Ammon's horn (tissue), 1 donor: Measurements from ENCODE around the gene MAPKBP1.
"Not testable (repeated sequence)": the region's sequence is repeated elsewhere in the genome, so short reads cannot be mapped to it uniquely, and the experiment has no call there.

Experiments
- DNase-seq: peaks from one replicate; pipeline ENCODE4 v3.0.0-alpha.2; 2016; ENCODE audit warnings: low spot score

The MAPKBP1 gene, protein sequence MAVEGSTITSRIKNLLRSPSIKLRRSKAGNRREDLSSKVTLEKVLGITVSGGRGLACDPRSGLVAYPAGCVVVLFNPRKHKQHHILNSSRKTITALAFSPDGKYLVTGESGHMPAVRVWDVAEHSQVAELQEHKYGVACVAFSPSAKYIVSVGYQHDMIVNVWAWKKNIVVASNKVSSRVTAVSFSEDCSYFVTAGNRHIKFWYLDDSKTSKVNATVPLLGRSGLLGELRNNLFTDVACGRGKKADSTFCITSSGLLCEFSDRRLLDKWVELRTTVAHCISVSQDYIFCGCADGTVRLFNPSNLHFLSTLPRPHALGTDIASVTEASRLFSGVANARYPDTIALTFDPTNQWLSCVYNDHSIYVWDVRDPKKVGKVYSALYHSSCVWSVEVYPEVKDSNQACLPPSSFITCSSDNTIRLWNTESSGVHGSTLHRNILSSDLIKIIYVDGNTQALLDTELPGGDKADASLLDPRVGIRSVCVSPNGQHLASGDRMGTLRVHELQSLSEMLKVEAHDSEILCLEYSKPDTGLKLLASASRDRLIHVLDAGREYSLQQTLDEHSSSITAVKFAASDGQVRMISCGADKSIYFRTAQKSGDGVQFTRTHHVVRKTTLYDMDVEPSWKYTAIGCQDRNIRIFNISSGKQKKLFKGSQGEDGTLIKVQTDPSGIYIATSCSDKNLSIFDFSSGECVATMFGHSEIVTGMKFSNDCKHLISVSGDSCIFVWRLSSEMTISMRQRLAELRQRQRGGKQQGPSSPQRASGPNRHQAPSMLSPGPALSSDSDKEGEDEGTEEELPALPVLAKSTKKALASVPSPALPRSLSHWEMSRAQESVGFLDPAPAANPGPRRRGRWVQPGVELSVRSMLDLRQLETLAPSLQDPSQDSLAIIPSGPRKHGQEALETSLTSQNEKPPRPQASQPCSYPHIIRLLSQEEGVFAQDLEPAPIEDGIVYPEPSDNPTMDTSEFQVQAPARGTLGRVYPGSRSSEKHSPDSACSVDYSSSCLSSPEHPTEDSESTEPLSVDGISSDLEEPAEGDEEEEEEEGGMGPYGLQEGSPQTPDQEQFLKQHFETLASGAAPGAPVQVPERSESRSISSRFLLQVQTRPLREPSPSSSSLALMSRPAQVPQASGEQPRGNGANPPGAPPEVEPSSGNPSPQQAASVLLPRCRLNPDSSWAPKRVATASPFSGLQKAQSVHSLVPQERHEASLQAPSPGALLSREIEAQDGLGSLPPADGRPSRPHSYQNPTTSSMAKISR (N-terminal part only)

DNA sequence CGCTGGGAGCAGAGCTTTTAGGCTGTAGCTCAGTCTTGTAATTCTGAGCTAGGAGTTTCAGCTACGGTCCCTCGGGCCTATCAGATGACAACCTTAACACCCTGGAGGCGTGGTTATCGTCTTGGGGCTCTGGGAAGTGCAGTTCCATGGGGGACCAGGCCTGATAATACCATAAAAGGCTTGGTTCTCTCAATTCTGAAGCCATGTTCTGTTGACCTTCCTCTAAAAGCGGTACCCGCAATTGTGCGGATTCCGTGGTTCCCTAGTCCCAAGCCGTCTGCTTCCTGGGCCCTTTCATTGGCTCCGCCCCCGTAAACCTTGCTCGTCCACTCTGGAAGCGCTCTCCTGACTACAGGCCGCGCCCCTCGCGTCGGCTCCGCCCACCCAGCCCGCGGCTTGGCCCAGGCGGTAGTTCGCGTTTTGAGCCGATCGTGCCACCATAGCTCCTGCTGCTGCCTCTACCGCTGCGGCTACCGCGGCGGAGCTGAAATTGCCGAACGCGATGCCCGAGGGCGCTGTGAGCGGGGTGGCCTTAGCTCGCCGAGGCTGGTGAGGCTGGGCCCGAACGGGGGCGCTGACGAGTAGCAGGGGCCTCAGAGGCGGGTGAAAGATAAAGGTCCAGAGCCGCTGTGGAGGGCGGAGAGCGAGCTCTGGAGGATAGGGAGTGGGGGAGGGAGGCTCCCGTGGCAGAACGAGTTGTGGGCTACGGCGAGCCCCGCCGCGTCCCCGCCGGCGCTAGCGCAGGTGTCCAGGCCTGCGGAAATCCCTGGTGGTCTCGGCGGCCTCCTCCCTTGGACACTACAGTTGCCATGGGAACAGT, at the start of gene MAPKBP1:
MAPKBP1 (plus strand) TSS at position 423 of the 820 bp plus-strand sequence. CDS start 792 bp downstream, outside the sequence.
- peak; percentile 99 for DNase-seq

DNA sequence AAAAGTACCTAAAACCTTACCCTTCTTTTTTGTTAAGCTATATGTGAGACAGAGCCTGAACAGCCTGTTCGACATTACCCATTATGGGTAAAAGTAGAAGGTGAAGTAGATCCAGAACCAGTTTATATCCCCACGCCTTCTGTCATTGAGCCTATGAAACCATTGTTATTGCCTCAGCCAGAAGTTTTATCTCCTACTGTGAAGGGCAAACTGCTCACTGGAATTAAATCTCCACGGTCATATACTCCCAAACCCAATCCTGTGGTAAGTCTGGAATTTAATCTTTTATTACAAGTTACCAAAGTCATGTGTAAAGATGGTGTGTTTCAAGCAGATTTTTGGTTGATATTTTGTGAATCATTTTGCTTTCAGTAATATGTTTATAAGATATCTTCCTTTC, 47.1 kb upstream of the MAPKBP1 start:
- DNase-seq, result no peak

DNA sequence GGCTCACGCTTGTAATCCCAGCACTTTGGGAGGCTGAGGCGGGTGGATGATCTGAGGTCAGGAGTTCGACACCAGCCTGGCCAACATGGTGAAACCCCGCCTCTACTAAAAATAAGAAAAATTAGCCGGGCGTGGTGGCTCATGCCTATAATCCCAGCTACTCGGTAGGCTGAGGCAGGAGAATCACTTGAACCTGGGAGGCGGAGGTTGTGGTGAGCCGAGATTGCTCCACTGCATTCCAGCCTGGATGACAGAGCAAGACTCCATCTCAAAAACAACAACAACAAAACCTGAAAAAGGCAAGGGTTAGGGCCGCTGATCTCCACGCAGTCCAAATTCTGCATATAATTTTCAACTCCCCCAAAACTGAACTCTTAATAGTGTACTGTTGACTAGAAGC, 46.2 kb upstream of the MAPKBP1 start:
- not testable (repeated sequence) for DNase-seq

DNA sequence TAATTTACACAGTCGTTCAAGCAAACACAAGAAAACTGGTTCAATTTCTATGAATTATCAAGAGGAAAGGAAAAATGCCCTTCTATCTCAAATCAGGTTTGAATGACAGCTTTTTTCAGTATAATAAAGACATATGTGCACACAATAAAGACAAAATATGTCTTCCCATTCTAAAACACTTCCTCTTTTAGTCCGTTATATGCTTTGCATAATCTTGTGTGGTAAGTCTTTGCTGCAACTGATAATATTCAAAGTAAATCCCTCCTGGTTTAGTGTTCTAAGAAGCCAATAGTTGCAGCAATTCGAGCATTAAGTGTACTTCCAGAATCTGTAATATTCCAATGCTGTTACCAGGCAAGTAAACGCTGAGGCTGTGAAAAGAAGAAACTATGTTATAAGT, 43.7 kb upstream of the MAPKBP1 start:
- no peak for DNase-seq

DNA sequence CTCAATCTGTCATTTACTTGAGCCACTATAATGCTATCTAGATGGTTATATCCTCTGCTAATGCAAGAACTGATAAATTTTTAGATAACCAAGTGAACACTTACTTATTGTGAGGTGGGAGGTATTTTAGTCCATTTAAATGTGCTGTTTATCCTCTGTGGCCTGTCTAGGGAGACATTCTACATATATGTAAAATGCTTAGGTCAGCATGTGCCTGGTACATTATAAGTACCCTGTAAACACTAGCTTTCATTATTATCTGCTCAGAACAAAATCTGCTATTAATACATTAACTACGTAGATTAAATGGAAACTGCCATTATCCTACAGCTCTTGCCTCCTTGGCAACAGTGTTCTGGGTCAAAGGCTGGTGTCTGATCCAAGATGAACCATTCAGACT, 41.8 kb upstream of the MAPKBP1 start:
- no peak for DNase-seq

DNA sequence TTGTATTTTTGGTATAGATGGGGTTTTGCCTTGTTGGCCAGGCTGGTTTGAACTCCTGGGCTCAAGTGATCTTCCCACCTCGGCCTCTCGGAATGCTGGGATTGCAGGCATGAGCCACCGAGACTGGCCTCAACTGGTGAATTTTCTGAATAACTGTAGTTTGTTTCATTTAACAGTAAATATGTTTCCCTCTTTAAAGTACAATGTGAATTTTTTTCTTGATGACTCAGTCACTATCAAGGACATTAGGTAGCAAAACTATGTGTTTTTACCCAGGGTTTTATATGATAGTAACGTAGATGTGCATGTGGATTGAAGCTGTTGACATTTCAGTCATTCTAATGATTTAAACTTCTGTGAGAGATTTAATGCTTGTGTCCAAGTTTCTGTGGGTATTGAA, 40.2 kb upstream of the MAPKBP1 start:
- DNase-seq, result no peak

DNA sequence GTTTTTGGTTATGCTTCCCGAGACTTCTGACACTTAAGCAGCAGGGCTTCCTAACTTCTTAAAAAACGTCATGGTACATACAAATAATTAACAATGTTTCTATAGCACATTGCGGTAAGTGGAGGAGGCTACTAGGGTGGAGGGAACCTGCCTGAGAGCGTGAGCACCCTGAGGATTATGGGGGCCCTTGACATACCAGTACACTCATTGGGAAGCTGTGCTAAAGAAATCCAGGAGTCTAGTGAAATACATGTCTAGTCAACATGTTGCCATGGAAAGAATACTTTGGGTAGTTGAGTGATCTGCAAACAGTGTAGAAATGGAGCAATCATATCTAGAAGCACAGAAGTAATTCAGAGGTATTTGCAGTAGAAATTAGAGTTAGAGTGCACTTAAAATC, 39.2 kb upstream of the MAPKBP1 start:
- DNase-seq, result no peak

DNA sequence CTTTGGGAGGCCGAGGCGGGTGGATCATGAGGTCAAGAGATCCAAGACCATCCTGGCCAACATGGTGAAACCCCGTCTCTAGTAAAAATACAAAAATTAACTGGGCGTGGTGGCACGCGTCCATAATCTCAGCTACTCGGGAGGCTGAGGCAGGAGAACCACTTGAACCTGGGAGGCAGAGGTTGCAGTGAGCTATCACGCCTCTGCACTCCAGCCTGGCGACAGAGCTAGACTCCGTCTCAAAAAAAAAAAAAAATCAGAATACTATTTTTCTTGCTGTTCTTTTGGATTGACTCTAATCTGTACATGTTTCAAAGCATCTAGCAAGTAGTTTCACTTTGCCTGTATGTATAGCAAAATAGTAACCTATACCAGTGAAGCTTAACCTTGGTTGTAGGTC, 38.8 kb upstream of the MAPKBP1 start:
- DNase-seq, result not testable (repeated sequence)

DNA sequence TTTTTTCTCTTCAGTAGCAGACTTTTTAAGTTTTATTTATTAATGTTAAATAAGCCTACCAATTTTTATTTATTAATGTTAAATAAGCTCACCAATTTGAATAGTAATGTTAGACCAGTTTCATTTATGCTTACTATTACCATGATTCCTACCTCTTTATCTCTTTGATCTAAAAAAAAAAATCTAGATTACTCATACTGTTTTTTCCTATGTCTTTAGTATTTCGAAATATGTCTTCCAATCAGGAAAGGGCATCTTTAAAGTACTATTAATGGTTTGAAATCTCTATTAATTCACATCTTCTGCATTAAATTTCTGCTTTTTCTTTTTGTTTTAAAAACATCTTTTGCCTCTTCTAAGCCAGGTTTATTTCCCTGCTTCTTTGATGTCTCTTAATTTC, 27.5 kb upstream of the MAPKBP1 start:
- DNase-seq, result no peak

DNA sequence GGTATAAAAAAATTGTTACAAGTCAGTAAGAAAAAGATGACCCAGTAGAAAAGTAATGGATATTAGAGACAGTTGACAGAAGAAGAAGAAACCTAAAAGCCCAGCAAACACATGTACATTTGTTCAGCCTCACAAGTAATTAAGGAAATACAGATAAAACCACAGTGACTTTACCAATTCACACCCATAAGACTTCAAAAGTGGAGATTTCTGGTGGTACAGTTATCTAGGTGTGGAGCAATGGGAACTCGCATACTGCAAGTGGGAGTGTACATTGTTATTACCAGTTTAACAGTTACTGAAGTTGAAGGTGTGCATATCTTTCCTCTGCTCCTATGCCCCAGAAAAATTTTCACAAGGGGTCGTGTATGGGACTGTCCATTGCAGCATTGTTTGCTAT, 18.1 kb upstream of the MAPKBP1 start:
- no peak for DNase-seq

DNA sequence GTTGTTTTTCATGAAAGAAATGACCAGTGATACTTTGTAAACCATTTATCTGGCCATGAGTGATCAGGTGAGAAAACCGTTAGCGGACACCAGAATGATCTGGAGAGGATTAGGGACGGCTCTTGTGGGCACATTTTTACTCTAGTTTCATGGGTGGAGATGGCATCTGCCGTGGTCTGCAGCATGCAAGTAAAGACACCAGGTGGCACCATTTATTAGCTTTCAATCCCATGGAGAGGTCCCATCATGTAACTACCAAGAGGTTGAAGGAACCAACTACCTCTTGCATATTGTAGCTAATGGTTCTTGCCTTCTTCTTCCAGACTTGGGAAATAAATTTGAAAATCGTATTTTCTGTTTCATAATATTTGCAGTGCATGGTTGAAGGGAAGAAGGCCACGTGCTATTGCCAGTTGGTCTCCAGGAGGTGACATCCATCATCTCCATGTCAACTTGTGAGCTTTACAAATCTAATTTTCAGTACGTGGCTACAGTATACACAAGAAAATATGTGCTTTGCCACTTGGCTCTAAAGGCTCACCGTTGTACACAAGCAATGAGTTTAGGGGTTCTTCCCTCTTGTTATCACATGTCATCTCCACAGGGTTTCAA, 1.5 kb upstream of the MAPKBP1 start:
- DNase-seq, result peak; percentile 85

DNA sequence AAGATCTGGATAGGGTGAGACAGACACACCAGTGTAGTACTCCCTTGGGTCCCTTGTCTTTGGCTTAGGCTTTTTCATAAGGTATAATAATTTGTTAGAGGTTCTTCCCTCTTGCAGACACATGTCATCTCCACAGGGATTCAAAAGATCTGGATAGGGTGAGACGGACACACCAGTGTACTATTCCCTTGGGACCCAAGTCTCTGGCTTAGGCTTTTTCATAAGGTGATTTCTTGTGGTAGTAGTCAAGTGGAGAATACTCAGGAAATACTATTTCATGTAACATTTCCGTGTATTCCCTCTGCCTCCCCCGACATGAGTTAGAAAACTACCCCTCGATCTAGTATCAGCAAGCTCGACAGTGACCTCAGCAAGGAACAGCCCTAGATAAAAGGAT, 954 bp upstream of the MAPKBP1 start:
- no peak for DNase-seq

DNA sequence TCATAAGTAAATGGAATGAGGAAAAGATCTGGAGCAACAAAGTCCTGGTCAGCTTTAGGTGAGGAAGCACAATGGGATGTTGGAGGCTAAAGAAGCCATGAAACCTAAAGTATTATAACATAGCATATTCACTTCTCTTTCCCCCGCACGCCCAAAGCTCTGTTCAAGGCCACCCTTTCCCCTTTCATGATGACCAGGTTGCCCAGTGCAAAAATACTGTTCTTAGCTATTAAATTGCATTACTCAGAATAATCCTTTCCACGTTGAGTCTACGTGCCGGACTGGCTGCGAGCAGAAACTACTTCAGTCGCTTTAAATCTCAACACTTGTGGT, 589 bp upstream of the MAPKBP1 start:
- no peak for DNase-seq

DNA sequence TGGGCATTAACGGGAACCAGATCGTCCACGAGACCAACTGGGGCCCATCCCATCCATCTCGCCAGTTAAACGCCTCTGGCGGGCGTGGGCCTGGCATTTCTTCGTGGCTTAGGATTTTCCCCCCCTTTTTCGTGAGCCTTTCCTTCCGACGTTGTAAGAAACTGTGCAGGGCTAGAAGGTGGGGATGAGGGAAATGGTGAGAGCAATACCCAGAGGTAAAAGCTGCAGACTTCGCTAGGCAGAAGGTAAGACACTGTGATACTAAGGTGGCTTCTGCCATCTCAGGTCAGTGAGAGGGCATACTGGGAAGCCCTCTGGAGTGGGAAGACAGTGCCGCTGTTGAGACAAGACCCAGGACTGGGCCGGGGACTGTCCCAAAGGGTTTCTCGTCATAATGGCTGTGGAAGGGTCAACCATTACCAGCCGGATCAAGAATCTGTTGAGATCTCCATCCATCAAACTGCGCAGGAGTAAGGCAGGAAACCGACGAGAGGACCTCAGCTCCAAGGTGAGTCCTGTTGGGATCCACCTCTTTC, 666 bp downstream of the MAPKBP1 start:
- DNase-seq, result no peak

DNA sequence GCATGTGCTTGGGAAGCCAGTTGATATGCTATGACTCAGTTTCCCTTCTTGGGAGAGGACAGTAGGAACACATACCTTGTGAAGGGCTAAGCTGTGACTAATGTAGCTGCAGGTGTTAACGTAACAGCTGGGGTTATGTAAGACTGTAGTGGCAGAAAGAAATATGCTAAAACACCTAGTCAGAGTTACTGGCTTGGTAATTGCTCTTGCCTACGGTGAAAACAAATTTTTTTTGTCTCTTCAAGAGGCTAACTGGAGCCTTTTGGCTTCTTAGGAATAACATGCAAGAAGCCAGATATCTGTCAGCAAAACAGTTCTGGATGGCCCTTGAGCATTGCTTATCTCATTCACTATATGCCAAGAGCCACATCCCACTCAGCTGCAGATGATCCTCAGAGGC, 1.4 kb downstream of the MAPKBP1 start:
- DNase-seq, result no peak

DNA sequence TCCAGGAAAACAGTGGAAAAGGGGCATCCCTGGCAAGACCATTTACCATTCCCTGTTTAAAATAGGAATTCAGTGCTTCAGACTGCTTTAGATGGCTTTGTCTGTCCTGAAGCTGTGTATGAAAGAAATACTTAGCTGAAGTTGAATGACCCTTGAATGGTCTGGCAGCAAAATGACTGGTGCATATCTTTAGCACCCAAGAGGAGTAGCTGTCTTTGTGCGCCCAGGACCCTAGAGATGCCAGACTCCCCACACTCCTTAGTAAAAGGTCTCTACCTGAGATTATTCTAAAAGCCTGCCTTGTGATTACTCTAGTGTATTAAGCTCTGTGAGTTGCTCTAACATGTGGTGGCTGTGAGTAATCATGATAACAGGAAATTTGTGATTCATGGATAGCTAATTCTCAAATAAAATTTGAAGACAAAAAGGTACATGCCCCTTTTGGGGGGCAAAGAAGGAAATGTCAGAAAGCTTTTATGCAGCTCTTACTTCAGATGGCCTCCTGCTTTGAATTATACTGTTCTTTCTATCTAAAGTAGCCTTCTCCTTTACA, 3.2 kb downstream of the MAPKBP1 start:
- no peak for DNase-seq

DNA sequence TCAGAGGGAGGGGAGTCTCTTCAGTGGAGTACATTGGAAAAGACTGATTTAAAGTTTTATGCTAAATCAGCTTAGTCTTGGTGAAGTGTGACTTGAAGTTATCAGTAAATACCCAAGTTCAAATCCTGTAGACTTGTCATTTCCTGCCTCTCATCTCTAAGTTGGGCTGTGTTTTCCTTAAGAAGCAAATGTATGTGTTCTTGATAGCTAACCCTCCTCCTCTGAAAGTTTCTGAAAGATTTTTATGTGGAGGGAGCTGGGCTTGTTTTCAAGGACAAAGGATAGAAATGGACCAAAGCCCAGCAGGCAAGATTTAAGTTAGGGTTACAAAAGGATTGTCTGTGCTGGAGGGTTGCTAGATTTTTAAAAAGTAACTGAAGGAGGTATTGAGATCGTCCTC, 4.2 kb downstream of the MAPKBP1 start:
- DNase-seq, result no peak

DNA sequence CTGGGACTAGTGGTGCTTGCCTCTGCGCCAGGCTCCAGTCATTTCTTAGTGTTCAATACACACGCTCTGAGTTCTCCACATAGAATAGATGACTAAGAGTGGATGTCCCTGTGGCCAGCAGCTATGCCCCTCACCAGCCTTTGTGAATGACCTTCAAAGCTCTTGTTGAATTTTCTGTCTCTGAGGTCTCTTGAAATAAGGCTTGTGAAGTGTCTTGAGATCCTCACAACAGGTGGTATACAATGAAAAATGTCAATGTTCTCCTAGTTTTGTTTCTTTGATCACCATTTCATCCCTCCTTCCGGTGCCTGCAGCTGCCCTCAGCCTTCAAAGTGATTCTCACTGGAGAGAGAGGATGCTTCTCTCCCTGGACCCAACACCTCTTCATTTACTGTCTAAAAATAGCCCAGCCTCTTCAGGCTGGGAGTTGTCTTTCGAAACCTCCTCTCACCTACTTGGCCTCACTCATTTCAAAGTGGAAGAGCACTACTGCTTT, 5.4 kb downstream of the MAPKBP1 start:
- no peak for DNase-seq

DNA sequence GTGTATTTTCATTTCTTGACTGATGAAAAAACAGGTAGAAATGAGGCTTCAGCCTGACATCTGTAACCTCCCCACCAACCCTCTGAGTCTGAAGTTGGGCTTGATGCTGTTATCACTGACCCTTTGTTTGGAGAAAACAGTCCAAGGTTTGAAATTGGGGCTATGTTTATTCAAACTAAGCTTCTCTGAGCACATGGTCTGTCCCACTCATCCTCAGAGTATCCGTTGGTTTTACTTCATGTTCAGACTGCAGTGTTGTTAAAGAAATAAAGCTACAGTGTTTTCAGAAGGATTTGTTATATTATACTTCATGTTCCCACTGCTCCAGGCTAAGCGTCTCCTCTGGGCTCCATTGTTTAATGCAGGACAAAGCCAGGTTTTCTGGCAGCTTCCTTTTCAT, 6.0 kb downstream of the MAPKBP1 start:
- no peak for DNase-seq

DNA sequence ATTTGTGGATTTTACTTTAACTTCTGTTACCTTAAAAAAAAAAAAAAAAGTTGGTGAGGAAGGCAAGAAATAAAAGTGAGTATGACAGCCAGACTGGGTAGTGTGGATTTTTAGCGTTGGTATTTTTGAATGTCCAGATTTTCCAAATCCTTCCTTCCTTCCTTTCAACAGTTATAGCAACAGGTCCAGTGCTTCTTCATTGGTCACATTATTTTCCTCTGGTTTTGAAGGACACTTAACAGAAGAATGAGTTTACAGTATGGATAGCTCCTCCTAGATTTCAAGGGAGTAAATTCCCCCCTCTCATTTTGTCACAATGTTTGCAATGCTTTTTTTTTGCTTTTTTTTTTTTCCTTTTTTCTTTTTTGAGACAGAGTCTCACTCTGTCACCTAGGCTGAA, 6.4 kb downstream of the MAPKBP1 start:
- no peak for DNase-seq
